Measurements from ENCODE around the gene ZNF485.
"Not testable (repeated sequence)": the region's sequence is repeated elsewhere in the genome, so short reads cannot be mapped to it uniquely, and the experiment has no call there.

The ZNF485 gene

DNA sequence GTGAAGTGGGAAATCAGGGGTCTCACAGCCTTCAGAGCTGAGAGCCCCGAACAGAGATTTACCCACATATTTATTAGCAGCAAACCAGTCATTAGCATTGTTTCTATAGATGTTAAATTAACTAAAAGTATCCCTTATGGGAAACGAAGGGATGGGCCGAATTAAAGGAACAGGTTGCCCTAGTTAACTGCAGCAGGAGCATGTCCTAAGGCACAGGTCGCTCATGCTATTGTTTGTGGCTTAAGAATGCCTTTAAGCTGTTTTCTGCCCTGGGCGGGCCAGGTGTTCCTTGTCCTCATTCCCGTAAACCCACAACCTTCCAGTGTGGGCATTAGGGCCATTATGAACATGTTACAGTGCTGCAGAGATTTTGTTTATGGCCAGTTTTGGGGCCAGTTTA is 4.7 kb upstream of the ZNF485 start:
- not testable (repeated sequence) for H3K4me1 ChIP-seq (ENCODE audit: control insufficient read depth in 2 of 2, insufficient read depth in 2 of 2, low read length in 2 of 2); H3K4me3 ChIP-seq (ENCODE audit: low read length in 2 of 2); H3K9me3 ChIP-seq (ENCODE audit: control insufficient read depth in 2 of 2, low read length in 2 of 2); H3K36me3 ChIP-seq (ENCODE audit: control insufficient read depth in 2 of 2, insufficient read depth in 2 of 2, low read length in 2 of 2); H3K27me3 ChIP-seq (ENCODE audit: control insufficient read depth in 2 of 2, insufficient read depth in 2 of 2, low read length in 2 of 2); H3K9ac ChIP-seq (ENCODE audit: low read depth in 1 of 2, low read length in 2 of 2); H3K27ac ChIP-seq (ENCODE audit: low read depth in 2 of 2, low read length in 2 of 2)

GRCh38 chr10:43605850-43606322 is 352 bp upstream of the ZNF485 start:
- Histone ChIP-seq H3K9me3 (ENCODE audit: control insufficient read depth in 2 of 2, low read length in 2 of 2) (no peaks in the 10 kb centered on the region), H3K4me1 (ENCODE audit: control insufficient read depth in 2 of 2, insufficient read depth in 2 of 2, low read length in 2 of 2) (peaks cover 0 to 7% of the 10 kb centered on the region in 2 donors), H3K36me3 (ENCODE audit: control insufficient read depth in 2 of 2, insufficient read depth in 2 of 2, low read length in 2 of 2) (no peaks in the 10 kb centered on the region), H3K4me3 (ENCODE audit: low read length in 2 of 2) (peak overlapping the region; percentile 65 to 81), H3K27ac (ENCODE audit: low read depth in 2 of 2, low read length in 2 of 2) (no peak overlapping the region), H3K27me3 (ENCODE audit: control insufficient read depth in 2 of 2, insufficient read depth in 2 of 2, low read length in 2 of 2) (peaks cover 0 to 2% of the 10 kb centered on the region in 2 donors), H3K9ac (ENCODE audit: low read depth in 1 of 2, low read length in 2 of 2) (no peak overlapping the region)

- Histone ChIP-seq H3K27me3 (ENCODE audit: control insufficient read depth in 2 of 2, insufficient read depth in 2 of 2, low read length in 2 of 2) (peaks cover 0 to 2% of the 10 kb centered on the region in 2 donors), H3K4me1 (ENCODE audit: control insufficient read depth in 2 of 2, insufficient read depth in 2 of 2, low read length in 2 of 2) (peaks cover 0 to 7% of the 10 kb centered on the region in 2 donors), H3K9me3 (ENCODE audit: control insufficient read depth in 2 of 2, low read length in 2 of 2) (no peaks in the 10 kb centered on the region), H3K4me3 (ENCODE audit: low read length in 2 of 2) (peak overlapping the region; percentile 65 to 81), H3K9ac (ENCODE audit: low read depth in 1 of 2, low read length in 2 of 2) (peak overlapping the region in 1 of 2 donors; percentile 65), H3K27ac (ENCODE audit: low read depth in 2 of 2, low read length in 2 of 2) (no peak overlapping the region), H3K36me3 (ENCODE audit: control insufficient read depth in 2 of 2, insufficient read depth in 2 of 2, low read length in 2 of 2) (no peaks in the 10 kb centered on the region)
These were observed 948 bp downstream of the ZNF485 start for GRCh38 chr10:43607199-43607573.

DNA sequence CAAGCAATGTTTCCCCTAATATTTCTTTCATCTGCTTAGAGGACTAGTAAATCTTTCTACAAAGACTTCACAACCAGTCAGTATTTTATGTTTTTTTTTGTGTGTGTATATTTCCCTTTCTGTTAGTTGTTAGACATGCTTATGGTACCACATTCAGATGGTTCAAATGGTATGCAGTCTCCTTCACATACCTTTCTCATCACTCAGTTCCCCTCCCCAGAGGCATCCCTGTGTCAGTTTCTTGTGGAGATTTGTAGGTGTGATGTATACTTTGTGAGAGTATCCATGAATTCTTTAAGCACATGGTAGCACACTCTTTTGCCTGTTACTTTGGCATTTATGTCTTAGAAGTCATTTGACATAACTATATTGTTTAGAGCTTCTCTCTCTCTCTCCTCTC is 4.4 kb downstream of the ZNF485 start:
- Histone ChIP-seq H3K27ac (ENCODE audit: low read depth in 2 of 2, low read length in 2 of 2) (no peak overlapping the region), H3K27me3 (ENCODE audit: control insufficient read depth in 2 of 2, insufficient read depth in 2 of 2, low read length in 2 of 2) (no peaks in the 10 kb centered on the region), H3K4me3 (ENCODE audit: low read length in 2 of 2) (no peak overlapping the region), H3K9me3 (ENCODE audit: control insufficient read depth in 2 of 2, low read length in 2 of 2) (no peaks in the 10 kb centered on the region), H3K36me3 (ENCODE audit: control insufficient read depth in 2 of 2, insufficient read depth in 2 of 2, low read length in 2 of 2) (peaks cover 4% of the 10 kb centered on the region in 2 donors), H3K4me1 (ENCODE audit: control insufficient read depth in 2 of 2, insufficient read depth in 2 of 2, low read length in 2 of 2) (peaks cover 0 to 7% of the 10 kb centered on the region in 2 donors), H3K9ac (ENCODE audit: low read depth in 1 of 2, low read length in 2 of 2) (no peak overlapping the region)

- Histone ChIP-seq H3K36me3 (ENCODE audit: control insufficient read depth in 2 of 2, insufficient read depth in 2 of 2, low read length in 2 of 2) (peaks cover 11 to 13% of the 10 kb centered on the region in 2 donors), H3K9me3 (ENCODE audit: control insufficient read depth in 2 of 2, low read length in 2 of 2) (peaks cover 12 to 20% of the 10 kb centered on the region in 2 donors)
These were observed 10.6 kb downstream of the ZNF485 start for GRCh38 chr10:43616697-43617370.

DNA sequence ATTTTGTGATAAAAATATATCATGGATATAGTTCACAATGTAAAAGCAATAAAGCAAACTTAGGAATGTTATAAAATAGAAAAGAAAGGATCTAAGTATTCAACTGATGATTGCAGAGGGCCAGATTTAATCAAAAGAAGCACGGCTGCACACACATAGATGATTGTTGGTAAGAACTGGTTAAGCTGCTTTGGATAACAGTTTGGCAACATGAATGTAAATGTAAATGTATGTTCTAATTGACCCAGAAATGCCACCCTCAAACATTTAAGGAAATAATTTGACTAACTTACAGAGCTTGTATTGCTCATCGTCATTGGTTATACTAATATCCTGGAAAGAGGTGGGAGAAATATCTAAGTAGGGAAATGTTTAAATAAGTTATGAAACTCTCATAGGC is 13.1 kb downstream of the ZNF485 start:
- Histone ChIP-seq H3K27me3 (ENCODE audit: control insufficient read depth in 2 of 2, insufficient read depth in 2 of 2, low read length in 2 of 2) (no peaks in the 10 kb centered on the region), H3K9ac (ENCODE audit: low read depth in 1 of 2, low read length in 2 of 2) (no peak overlapping the region), H3K4me1 (ENCODE audit: control insufficient read depth in 2 of 2, insufficient read depth in 2 of 2, low read length in 2 of 2) (no peaks in the 10 kb centered on the region), H3K36me3 (ENCODE audit: control insufficient read depth in 2 of 2, insufficient read depth in 2 of 2, low read length in 2 of 2) (peaks cover 7 to 13% of the 10 kb centered on the region in 2 donors), H3K9me3 (ENCODE audit: control insufficient read depth in 2 of 2, low read length in 2 of 2) (peaks cover 12 to 20% of the 10 kb centered on the region in 2 donors), H3K27ac (ENCODE audit: low read depth in 2 of 2, low read length in 2 of 2) (no peak overlapping the region), H3K4me3 (ENCODE audit: low read length in 2 of 2) (no peak overlapping the region)

More at GRCh38 chr10:43616697-43617370, 10.6 kb downstream of the ZNF485 start:
- H3K9ac ChIP-seq (ENCODE audit: low read depth in 1 of 2, low read length in 2 of 2), result no peak overlapping the region
- no peak overlapping the region for H3K27ac ChIP-seq (ENCODE audit: low read depth in 2 of 2, low read length in 2 of 2)
- no peak overlapping the region for H3K4me3 ChIP-seq (ENCODE audit: low read length in 2 of 2)
- no peaks in the 10 kb centered on the region for H3K4me1 ChIP-seq (ENCODE audit: control insufficient read depth in 2 of 2, insufficient read depth in 2 of 2, low read length in 2 of 2)
- no peaks in the 10 kb centered on the region for H3K27me3 ChIP-seq (ENCODE audit: control insufficient read depth in 2 of 2, insufficient read depth in 2 of 2, low read length in 2 of 2)

DNA sequence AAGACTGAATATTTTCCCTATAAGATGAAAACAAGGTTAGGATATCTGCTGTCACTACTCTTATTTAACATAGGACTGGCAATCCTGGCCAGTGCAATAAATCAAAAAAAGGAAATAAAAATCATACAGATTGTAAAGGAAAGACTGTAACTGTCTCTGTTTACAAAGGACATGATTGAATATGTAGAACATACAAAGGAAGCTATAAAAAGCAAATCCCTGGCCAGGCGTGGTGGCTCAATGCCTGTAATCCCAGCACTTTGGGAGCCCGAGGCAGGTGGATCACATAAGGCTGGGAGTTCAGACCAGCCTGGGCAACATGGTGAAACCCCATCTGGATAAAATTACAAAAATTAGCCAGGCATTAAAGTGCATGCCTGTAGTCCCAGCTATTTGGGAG is 15.8 kb downstream of the ZNF485 start:
- H3K4me1 ChIP-seq (ENCODE audit: control insufficient read depth in 2 of 2, insufficient read depth in 2 of 2, low read length in 2 of 2), result no peaks in the 10 kb centered on the region
- no peaks in the 10 kb centered on the region for H3K36me3 ChIP-seq (ENCODE audit: control insufficient read depth in 2 of 2, insufficient read depth in 2 of 2, low read length in 2 of 2)
- H3K9me3 ChIP-seq (ENCODE audit: control insufficient read depth in 2 of 2, low read length in 2 of 2), result peaks cover 4 to 9% of the 10 kb centered on the region in 2 donors
- no peak overlapping the region for H3K4me3 ChIP-seq (ENCODE audit: low read length in 2 of 2)
- no peak overlapping the region for H3K27ac ChIP-seq (ENCODE audit: low read depth in 2 of 2, low read length in 2 of 2)
- H3K27me3 ChIP-seq (ENCODE audit: control insufficient read depth in 2 of 2, insufficient read depth in 2 of 2, low read length in 2 of 2), result no peaks in the 10 kb centered on the region
- H3K9ac ChIP-seq (ENCODE audit: low read depth in 1 of 2, low read length in 2 of 2), result no peak overlapping the region

GRCh38 chr10:43623351-43623750 is 17.1 kb downstream of the ZNF485 start:
- H3K9ac ChIP-seq (ENCODE audit: low read depth in 1 of 2, low read length in 2 of 2), result no peak overlapping the region
- H3K36me3 ChIP-seq (ENCODE audit: control insufficient read depth in 2 of 2, insufficient read depth in 2 of 2, low read length in 2 of 2), result no peaks in the 10 kb centered on the region
- peak overlapping the region in 1 of 2 donors; percentile 48 for H3K4me3 ChIP-seq (ENCODE audit: low read length in 2 of 2)
- no peak overlapping the region for H3K27ac ChIP-seq (ENCODE audit: low read depth in 2 of 2, low read length in 2 of 2)
- no peaks in the 10 kb centered on the region for H3K27me3 ChIP-seq (ENCODE audit: control insufficient read depth in 2 of 2, insufficient read depth in 2 of 2, low read length in 2 of 2)
- H3K4me1 ChIP-seq (ENCODE audit: control insufficient read depth in 2 of 2, insufficient read depth in 2 of 2, low read length in 2 of 2), result no peaks in the 10 kb centered on the region
- H3K9me3 ChIP-seq (ENCODE audit: control insufficient read depth in 2 of 2, low read length in 2 of 2), result no peaks in the 10 kb centered on the region

GRCh38 chr10:43627942-43628341 is 21.7 kb downstream of the ZNF485 start:
- no peak overlapping the region for H3K27ac ChIP-seq (ENCODE audit: low read depth in 2 of 2, low read length in 2 of 2)
- no peaks in the 10 kb centered on the region for H3K4me1 ChIP-seq (ENCODE audit: control insufficient read depth in 2 of 2, insufficient read depth in 2 of 2, low read length in 2 of 2)
- no peaks in the 10 kb centered on the region for H3K27me3 ChIP-seq (ENCODE audit: control insufficient read depth in 2 of 2, insufficient read depth in 2 of 2, low read length in 2 of 2)
- H3K4me3 ChIP-seq (ENCODE audit: low read length in 2 of 2), result no peak overlapping the region
- H3K9me3 ChIP-seq (ENCODE audit: control insufficient read depth in 2 of 2, low read length in 2 of 2), result no peaks in the 10 kb centered on the region
- H3K9ac ChIP-seq (ENCODE audit: low read depth in 1 of 2, low read length in 2 of 2), result no peak overlapping the region
- H3K36me3 ChIP-seq (ENCODE audit: control insufficient read depth in 2 of 2, insufficient read depth in 2 of 2, low read length in 2 of 2), result no peaks in the 10 kb centered on the region

DNA sequence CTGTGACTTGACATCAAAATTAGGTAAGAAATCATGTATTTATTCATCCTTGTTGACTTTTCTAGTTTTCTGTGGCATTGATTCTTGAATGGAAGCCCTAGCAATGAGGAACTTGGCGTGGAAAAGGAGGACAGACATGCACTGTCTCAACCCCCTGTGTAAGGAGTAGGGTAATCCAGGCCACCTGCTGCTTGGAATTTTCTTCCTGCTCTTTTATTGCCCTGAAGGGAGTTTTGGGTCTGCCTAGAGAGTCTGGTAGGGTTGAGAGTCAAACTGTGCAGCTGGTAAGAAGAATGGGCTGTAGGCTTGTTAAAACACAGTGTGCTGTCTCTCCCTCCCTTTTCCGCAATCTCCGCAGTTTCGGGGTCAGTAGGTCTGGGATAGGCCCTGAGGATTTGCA is 22.7 kb downstream of the ZNF485 start:
- Histone ChIP-seq H3K4me1 (ENCODE audit: control insufficient read depth in 2 of 2, insufficient read depth in 2 of 2, low read length in 2 of 2) (no peaks in the 10 kb centered on the region), H3K27ac (ENCODE audit: low read depth in 2 of 2, low read length in 2 of 2) (no peak overlapping the region), H3K4me3 (ENCODE audit: low read length in 2 of 2) (no peak overlapping the region), H3K9me3 (ENCODE audit: control insufficient read depth in 2 of 2, low read length in 2 of 2) (no peaks in the 10 kb centered on the region), H3K36me3 (ENCODE audit: control insufficient read depth in 2 of 2, insufficient read depth in 2 of 2, low read length in 2 of 2) (no peaks in the 10 kb centered on the region), H3K27me3 (ENCODE audit: control insufficient read depth in 2 of 2, insufficient read depth in 2 of 2, low read length in 2 of 2) (no peaks in the 10 kb centered on the region), H3K9ac (ENCODE audit: low read depth in 1 of 2, low read length in 2 of 2) (no peak overlapping the region)
